ENCODE results near the gene PKNOX2.

PKNOX2 gene

DNA sequence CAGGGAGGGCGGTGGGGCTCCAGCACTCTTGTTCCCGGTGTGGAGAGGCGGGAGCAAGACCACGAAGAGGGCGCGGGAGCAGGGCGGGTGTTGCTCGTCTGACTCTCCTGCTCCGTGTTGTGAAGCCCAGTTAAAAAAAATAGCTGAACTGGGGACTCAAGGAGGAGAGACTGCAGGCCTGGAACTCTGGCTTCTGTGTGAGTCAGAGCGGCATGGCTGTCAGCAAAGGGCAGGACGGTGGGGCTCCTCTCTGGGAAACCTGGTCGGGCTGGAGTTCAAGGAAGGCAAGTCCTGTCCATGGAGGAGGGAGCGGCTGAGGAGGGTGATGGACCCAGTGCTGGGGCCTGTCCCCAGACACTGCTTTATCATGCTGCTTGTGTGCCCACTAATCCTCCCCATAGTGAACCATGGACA lies 179.2 kb downstream of the PKNOX2 start:
- Histone ChIP-seq H3K9ac (ENCODE audit: low read depth, low read length) (no peak overlapping the region), H2AFZ (ENCODE audit: low read depth, low read length) (no peak overlapping the region), H3K27me3 (ENCODE audit: insufficient read depth, low read length, poor library complexity) (peaks cover 23% of the 10 kb centered on the region), H3K4me2 (ENCODE audit: insufficient read depth, low read length) (no peak overlapping the region), H4K20me1 (ENCODE audit: insufficient read depth, low read length) (no peaks in the 10 kb centered on the region; the same call in 1 of the 2 replicates), H3K79me2 (ENCODE audit: insufficient read depth, low read length) (no peaks in the 10 kb centered on the region), H3K27ac (ENCODE audit: low read length) (no peak overlapping the region), H3K4me1 (ENCODE audit: insufficient read depth, low read length) (no peaks in the 10 kb centered on the region), H3K9me3 (ENCODE audit: insufficient read depth, low read length, severe bottlenecking) (no peaks in the 10 kb centered on the region), H3K36me3 (ENCODE audit: insufficient read depth, low read length) (no peaks in the 10 kb centered on the region), H3K4me3 (ENCODE audit: low read depth in 1 of 2, low read length in 2 of 2) (no peak overlapping the region)
- no peak for ATAC-seq (ENCODE audit: insufficient read depth, low read depth)
- no peak for DNase-seq
- no peak for TF ChIP-seq EZH2 (IDR thresholded peaks at IDR 0.05; ENCODE audit: borderline replicate concordance, low read depth, low read length, severe bottlenecking)
- TF ChIP-seq, protein P1, sequence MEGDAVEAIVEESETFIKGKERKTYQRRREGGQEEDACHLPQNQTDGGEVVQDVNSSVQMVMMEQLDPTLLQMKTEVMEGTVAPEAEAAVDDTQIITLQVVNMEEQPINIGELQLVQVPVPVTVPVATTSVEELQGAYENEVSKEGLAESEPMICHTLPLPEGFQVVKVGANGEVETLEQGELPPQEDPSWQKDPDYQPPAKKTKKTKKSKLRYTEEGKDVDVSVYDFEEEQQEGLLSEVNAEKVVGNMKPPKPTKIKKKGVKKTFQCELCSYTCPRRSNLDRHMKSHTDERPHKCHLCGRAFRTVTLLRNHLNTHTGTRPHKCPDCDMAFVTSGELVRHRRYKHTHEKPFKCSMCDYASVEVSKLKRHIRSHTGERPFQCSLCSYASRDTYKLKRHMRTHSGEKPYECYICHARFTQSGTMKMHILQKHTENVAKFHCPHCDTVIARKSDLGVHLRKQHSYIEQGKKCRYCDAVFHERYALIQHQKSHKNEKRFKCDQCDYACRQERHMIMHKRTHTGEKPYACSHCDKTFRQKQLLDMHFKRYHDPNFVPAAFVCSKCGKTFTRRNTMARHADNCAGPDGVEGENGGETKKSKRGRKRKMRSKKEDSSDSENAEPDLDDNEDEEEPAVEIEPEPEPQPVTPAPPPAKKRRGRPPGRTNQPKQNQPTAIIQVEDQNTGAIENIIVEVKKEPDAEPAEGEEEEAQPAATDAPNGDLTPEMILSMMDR (IDR thresholded peaks at IDR 0.05; ENCODE audit: borderline replicate concordance, extremely low read depth, low read length, poor library complexity, severe bottlenecking), result no peak

DNA sequence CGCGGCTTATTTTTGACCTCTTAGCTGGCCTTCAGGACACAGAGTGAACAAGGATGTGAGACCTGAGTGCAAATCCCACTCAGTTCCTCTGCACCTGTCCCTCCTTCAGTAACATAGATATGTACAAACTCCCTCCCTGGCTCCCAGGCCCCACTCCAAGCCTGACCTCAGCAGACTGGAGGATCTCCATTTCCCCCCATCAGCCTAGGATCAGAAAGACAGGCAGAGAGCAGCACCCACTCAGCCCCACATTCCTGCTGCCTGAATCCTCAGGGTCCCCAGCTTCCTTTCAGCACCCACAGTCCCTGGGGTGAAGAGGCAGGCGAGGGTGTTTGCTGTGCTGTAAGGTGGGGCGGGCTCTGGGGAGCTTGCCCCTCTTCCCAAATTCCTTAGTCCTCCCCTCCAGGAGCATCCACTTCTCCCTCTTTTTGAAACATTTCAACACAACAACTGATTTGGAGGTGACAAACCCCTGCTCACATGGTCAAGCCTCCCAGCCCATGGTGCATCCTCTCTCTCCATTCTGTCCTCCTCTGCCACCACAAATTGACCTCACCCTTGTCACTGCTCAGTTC lies 180.4 kb downstream of the PKNOX2 start:
- H3K9ac ChIP-seq (ENCODE audit: low read depth, low read length), result no peak overlapping the region
- DNase-seq (no peak), ATAC-seq (ENCODE audit: insufficient read depth, low read depth) (no peak)
- no peaks in the 10 kb centered on the region for H3K4me1 ChIP-seq (ENCODE audit: insufficient read depth, low read length)
- no peaks in the 10 kb centered on the region for H3K36me3 ChIP-seq (ENCODE audit: insufficient read depth, low read length)
- no peak overlapping the region for H2AFZ ChIP-seq (ENCODE audit: low read depth, low read length)
- no peak overlapping the region for H3K4me2 ChIP-seq (ENCODE audit: insufficient read depth, low read length)
- H3K27ac ChIP-seq (ENCODE audit: low read length), result no peak overlapping the region
- H3K9me3 ChIP-seq (ENCODE audit: insufficient read depth, low read length, severe bottlenecking), result no peaks in the 10 kb centered on the region
- TF ChIP-seq, protein P1 (IDR thresholded peaks at IDR 0.05; ENCODE audit: borderline replicate concordance, extremely low read depth, low read length, poor library complexity, severe bottlenecking), result no peak
- TF ChIP-seq EZH2 (IDR thresholded peaks at IDR 0.05; ENCODE audit: borderline replicate concordance, low read depth, low read length, severe bottlenecking), result no peak
- no peak overlapping the region for H3K4me3 ChIP-seq (ENCODE audit: low read depth in 1 of 2, low read length in 2 of 2)
- H3K79me2 ChIP-seq (ENCODE audit: insufficient read depth, low read length), result no peaks in the 10 kb centered on the region
- H3K27me3 ChIP-seq (ENCODE audit: insufficient read depth, low read length, poor library complexity), result peaks cover 11% of the 10 kb centered on the region
- no peaks in the 10 kb centered on the region; the same call in 1 of the 2 replicates for H4K20me1 ChIP-seq (ENCODE audit: insufficient read depth, low read length)

DNA sequence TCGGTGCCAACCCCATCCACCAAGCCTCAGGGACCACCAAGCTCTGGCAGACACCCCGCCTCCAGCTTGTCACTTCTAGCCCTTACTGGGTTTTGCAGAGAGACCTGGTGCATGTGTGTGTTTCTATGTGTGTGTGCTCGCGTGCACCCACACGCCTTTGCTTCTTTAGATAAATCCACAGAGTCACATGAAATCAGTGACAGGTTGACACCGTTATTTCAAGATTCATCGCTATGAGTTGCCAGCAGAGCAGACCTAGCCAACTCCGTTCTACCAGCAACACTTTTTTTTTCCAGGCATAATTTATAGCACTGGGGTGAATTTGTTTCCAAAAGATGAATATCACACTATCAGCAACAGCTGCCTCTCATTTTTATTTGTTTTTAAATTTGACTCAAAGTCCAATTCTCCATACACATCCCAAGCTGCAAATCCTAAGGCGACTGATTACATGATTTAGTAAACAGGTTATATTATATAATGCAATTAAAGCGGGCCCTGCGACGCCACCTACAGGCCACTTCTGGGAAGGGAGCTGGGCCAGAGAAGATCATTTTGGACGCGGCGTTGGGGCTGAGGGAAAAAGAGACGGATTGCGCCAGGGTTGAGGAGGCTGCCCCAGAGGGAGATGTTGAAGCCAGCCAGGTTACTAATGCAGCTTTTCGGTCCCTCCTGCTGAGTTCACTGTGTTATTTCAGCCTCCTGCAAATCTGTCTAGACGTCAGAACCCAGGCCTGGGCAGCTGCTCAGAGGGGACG lies 181.0 kb downstream of the PKNOX2 start:
- peak; percentile 54; the same call in 2 of the 3 replicates for ATAC-seq (ENCODE audit: insufficient read depth, low read depth)
- H3K4me2 ChIP-seq (ENCODE audit: insufficient read depth, low read length), result no peak overlapping the region

More for the DNA sequence above, 181.0 kb downstream of the PKNOX2 start:
- Histone ChIP-seq H3K4me1 (ENCODE audit: insufficient read depth, low read length) (no peaks in the 10 kb centered on the region), H3K9me3 (ENCODE audit: insufficient read depth, low read length, severe bottlenecking) (no peaks in the 10 kb centered on the region), H3K9ac (ENCODE audit: low read depth, low read length) (no peak overlapping the region), H4K20me1 (ENCODE audit: insufficient read depth, low read length) (no peaks in the 10 kb centered on the region; the same call in 1 of the 2 replicates), H3K79me2 (ENCODE audit: insufficient read depth, low read length) (no peaks in the 10 kb centered on the region), H3K36me3 (ENCODE audit: insufficient read depth, low read length) (no peaks in the 10 kb centered on the region), H3K4me3 (ENCODE audit: low read depth in 1 of 2, low read length in 2 of 2) (no peak overlapping the region), H2AFZ (ENCODE audit: low read depth, low read length) (no peak overlapping the region), H3K27me3 (ENCODE audit: insufficient read depth, low read length, poor library complexity) (peaks cover 5% of the 10 kb centered on the region), H3K27ac (ENCODE audit: low read length) (no peak overlapping the region)
- no peak for TF ChIP-seq EZH2 (IDR thresholded peaks at IDR 0.05; ENCODE audit: borderline replicate concordance, low read depth, low read length, severe bottlenecking)
- TF ChIP-seq, protein P1 (IDR thresholded peaks at IDR 0.05; ENCODE audit: borderline replicate concordance, extremely low read depth, low read length, poor library complexity, severe bottlenecking), result peak; percentile 77
- peak; percentile 35 for DNase-seq
